ENCODE results near the gene HLA-DRB1.

- TF ChIP-seq, protein P1, sequence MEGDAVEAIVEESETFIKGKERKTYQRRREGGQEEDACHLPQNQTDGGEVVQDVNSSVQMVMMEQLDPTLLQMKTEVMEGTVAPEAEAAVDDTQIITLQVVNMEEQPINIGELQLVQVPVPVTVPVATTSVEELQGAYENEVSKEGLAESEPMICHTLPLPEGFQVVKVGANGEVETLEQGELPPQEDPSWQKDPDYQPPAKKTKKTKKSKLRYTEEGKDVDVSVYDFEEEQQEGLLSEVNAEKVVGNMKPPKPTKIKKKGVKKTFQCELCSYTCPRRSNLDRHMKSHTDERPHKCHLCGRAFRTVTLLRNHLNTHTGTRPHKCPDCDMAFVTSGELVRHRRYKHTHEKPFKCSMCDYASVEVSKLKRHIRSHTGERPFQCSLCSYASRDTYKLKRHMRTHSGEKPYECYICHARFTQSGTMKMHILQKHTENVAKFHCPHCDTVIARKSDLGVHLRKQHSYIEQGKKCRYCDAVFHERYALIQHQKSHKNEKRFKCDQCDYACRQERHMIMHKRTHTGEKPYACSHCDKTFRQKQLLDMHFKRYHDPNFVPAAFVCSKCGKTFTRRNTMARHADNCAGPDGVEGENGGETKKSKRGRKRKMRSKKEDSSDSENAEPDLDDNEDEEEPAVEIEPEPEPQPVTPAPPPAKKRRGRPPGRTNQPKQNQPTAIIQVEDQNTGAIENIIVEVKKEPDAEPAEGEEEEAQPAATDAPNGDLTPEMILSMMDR (IDR thresholded peaks at IDR 0.05) = no peak
- TF ChIP-seq POLR2A (IDR thresholded peaks at IDR 0.05) = no peak
Measured at GRCh38 chr6:32578962-32579361, 10.7 kb downstream of the HLA-DRB1 start.
